ENCODE data around the gene ZNF282.

ZNF282 gene

GRCh38 chr7:149175150-149175549 lies 20.2 kb upstream of the ZNF282 start:
- TF ChIP-seq, protein P1, sequence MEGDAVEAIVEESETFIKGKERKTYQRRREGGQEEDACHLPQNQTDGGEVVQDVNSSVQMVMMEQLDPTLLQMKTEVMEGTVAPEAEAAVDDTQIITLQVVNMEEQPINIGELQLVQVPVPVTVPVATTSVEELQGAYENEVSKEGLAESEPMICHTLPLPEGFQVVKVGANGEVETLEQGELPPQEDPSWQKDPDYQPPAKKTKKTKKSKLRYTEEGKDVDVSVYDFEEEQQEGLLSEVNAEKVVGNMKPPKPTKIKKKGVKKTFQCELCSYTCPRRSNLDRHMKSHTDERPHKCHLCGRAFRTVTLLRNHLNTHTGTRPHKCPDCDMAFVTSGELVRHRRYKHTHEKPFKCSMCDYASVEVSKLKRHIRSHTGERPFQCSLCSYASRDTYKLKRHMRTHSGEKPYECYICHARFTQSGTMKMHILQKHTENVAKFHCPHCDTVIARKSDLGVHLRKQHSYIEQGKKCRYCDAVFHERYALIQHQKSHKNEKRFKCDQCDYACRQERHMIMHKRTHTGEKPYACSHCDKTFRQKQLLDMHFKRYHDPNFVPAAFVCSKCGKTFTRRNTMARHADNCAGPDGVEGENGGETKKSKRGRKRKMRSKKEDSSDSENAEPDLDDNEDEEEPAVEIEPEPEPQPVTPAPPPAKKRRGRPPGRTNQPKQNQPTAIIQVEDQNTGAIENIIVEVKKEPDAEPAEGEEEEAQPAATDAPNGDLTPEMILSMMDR (IDR thresholded peaks at IDR 0.05; ENCODE audit: extremely low read depth, insufficient read depth, missing control alignments) = no peak
- no peak for DNase-seq (ENCODE audit: low spot score)
- in situ Hi-C loops (cut with MboI; ENCODE audit: low pct_unique_long_range_greater_than_20kb, low sequenced_read_pairs, unreplicated experiment) = no loop called here

DNA sequence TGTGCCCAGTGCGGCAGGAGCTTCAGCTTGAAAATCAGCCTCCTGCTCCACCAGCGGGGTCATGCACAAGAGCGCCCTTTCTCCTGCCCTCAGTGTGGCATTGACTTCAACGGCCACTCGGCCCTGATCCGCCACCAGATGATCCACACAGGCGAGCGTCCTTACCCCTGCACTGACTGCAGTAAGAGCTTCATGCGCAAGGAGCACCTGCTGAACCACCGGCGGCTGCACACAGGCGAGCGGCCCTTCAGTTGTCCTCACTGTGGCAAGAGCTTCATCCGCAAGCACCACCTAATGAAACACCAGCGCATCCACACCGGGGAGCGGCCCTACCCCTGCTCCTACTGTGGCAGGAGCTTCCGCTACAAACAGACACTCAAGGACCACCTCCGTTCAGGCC lies 16.1 kb upstream of the ZNF282 start:
- in situ Hi-C loops (cut with MboI; ENCODE audit: low pct_unique_long_range_greater_than_20kb, low sequenced_read_pairs, unreplicated experiment) = no loop called here
- DNase-seq (ENCODE audit: low spot score) = no peak
- TF ChIP-seq, protein P1 (IDR thresholded peaks at IDR 0.05; ENCODE audit: extremely low read depth, insufficient read depth, missing control alignments) = no peak

- DNase-seq (ENCODE audit: low spot score) = no peak
- TF ChIP-seq, protein P1 (IDR thresholded peaks at IDR 0.05; ENCODE audit: extremely low read depth, insufficient read depth, missing control alignments) = no peak
- in situ Hi-C loops (cut with MboI; ENCODE audit: low pct_unique_long_range_greater_than_20kb, low sequenced_read_pairs, unreplicated experiment) = no loop called here
Measured at GRCh38 chr7:149180722-149181449, 14.5 kb upstream of the ZNF282 start.

DNA sequence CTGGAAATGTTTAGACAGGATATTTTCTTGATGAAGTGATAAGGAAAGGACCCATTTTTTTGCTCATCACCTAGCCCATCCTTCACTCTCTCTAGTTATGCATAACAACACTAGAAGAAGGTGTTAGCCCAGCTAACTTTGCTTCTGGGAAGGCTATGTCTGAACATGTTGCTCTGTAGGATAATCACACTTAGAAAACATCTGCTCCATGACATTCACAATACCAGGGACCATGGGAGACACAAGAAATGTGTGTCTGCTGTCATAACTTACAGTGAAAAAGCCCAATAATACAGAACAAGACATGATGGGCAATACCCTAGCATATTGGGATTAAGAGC lies 13.9 kb upstream of the ZNF282 start:
- in situ Hi-C loops (cut with MboI; ENCODE audit: low pct_unique_long_range_greater_than_20kb, low sequenced_read_pairs, unreplicated experiment) = no loop called here
- no peak for DNase-seq (ENCODE audit: low spot score)
- TF ChIP-seq, protein P1 (IDR thresholded peaks at IDR 0.05; ENCODE audit: extremely low read depth, insufficient read depth, missing control alignments) = no peak

GRCh38 chr7:149184274-149184673 lies 11.1 kb upstream of the ZNF282 start:
- DNase-seq (ENCODE audit: low spot score) = no peak
- in situ Hi-C loops (cut with MboI; ENCODE audit: low pct_unique_long_range_greater_than_20kb, low sequenced_read_pairs, unreplicated experiment) = no loop called here
- TF ChIP-seq, protein P1 (IDR thresholded peaks at IDR 0.05; ENCODE audit: extremely low read depth, insufficient read depth, missing control alignments) = no peak

- TF ChIP-seq, protein P1 (IDR thresholded peaks at IDR 0.05; ENCODE audit: extremely low read depth, insufficient read depth, missing control alignments) = no peak
- in situ Hi-C loops (cut with MboI; ENCODE audit: low pct_unique_long_range_greater_than_20kb, low sequenced_read_pairs, unreplicated experiment) = no loop called here
- DNase-seq (ENCODE audit: low spot score) = no peak
Measured at GRCh38 chr7:149188213-149188612, 7.1 kb upstream of the ZNF282 start.

All from GM13977 (cell line).